Retinal pigment epithelial cell (primary cell): ENCODE results near the gene PTPRN2.
"Not testable (repeated sequence)": the region's sequence is repeated elsewhere in the genome, so short reads cannot be mapped to it uniquely, and the experiment has no call there.

Source experiments
- DNase-seq: peaks from one replicate; pipeline ENCODE4 v3.0.0-alpha.2; 2010; ENCODE audit warnings: low read depth
- H3K4me3 ChIP-seq: 2 replicates; pipeline ENCODE4 v1.5.1; 2011; ENCODE audit warnings: mild to moderate bottlenecking, low read length, control low read depth, moderate library complexity
- TF ChIP-seq, protein P1 (sequence below): conservative IDR thresholded peaks from 2 replicates; pipeline ENCODE4 v1.5.1; 2011; ENCODE audit warnings: low read depth, low read length, control low read depth, inconsistent platforms

Gene PTPRN2

DNA sequence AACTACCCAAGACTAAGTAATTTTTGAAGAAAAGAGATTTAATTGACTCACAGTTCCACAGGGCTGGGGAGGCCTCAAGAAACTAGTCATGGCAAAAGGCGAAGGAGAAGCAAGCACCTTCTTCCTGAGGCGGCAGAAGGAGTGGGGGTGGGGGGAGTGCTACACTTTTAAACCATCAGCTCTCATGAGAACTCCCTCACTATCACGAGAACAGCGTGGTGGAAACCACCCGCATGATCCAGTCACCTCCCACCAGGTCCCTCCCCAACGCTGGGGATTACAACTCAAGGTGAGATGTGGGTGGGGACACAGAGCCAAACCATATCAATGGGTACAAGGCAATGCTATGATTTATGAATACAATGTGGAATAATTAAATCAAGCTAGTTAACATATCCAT, 241.9 kb downstream of the PTPRN2 start:
- TF ChIP-seq, protein P1, sequence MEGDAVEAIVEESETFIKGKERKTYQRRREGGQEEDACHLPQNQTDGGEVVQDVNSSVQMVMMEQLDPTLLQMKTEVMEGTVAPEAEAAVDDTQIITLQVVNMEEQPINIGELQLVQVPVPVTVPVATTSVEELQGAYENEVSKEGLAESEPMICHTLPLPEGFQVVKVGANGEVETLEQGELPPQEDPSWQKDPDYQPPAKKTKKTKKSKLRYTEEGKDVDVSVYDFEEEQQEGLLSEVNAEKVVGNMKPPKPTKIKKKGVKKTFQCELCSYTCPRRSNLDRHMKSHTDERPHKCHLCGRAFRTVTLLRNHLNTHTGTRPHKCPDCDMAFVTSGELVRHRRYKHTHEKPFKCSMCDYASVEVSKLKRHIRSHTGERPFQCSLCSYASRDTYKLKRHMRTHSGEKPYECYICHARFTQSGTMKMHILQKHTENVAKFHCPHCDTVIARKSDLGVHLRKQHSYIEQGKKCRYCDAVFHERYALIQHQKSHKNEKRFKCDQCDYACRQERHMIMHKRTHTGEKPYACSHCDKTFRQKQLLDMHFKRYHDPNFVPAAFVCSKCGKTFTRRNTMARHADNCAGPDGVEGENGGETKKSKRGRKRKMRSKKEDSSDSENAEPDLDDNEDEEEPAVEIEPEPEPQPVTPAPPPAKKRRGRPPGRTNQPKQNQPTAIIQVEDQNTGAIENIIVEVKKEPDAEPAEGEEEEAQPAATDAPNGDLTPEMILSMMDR, result no peak
- no peak for DNase-seq
- H3K4me3 ChIP-seq, result no peak overlapping the region

DNA sequence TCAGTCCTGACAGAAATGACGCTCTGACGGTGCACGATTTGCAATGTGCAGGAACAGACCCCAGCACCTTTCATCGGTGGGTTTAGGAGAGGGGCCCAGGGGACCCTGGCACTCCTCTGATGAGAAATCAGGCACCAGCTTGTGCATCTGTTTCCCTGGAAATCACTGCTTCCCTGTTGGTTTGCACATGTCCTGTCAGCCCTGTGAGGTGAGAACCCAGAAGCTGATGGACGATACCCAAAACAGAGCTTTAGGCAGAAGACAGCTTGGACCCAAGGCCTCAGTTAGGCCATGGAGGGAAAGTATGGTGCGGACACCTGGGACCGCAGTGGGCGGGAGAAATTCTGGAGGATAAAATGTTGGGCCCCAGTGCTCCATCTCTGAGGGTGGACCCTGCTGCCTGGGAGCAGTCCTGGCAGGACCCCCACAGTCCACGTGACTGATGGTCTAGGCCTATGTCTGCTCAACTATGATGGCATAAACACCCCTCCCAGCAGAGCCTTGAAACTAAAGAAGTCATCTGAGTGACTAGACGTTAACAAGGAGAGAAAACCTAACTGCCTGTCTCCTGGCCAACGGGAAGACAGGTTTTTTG, 242.8 kb downstream of the PTPRN2 start:
- TF ChIP-seq, protein P1, result no peak
- H3K4me3 ChIP-seq, result no peak overlapping the region
- no peak for DNase-seq

DNA sequence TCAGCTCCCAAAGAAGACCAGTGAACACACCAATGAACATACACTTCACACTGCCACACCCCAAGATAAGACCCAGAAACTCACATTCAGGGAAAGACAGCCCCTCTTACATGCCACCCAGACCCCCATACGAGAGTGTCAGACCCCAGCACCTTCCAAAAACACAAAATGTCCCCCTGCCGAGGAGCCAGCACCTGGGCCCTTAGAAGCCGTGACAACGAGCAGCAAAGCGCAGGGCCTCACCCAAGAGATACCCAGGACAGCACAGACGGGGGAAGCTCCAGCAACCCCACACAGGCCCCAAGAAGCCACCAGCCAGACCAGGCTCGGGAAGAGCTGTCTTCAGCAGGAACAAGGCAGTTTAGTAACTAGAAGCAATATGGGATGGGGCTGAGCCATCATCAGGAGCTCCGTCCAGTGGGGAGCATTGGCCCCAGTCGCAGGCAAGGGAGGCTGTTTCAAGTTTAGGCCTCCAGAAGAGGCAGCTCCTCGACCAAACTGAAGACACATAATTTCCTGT, 243.6 kb downstream of the PTPRN2 start:
- TF ChIP-seq, protein P1, result no peak
- DNase-seq, result no peak
- no peak overlapping the region for H3K4me3 ChIP-seq

DNA sequence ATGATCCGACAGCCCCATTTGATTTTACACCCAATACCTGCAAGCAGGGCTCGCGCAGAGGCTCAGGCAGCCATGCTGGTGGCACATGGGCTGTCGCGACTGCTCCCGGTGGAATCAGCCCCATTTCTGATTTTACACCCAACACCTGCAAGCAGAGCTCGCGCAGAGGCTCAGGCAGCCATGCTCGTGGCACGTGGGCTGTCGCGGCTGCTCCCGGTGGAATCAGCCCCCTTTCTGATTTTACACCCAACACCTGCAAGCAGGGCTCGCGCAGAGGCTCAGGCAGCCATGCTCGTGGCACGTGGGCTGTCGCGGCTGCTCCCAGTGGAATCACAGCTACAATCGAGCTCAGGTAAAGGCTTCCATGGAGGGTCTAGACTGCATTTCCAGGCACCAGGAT, 244.1 kb downstream of the PTPRN2 start:
- TF ChIP-seq, protein P1, result no peak
- DNase-seq, result no peak
- H3K4me3 ChIP-seq, result no peak overlapping the region

DNA sequence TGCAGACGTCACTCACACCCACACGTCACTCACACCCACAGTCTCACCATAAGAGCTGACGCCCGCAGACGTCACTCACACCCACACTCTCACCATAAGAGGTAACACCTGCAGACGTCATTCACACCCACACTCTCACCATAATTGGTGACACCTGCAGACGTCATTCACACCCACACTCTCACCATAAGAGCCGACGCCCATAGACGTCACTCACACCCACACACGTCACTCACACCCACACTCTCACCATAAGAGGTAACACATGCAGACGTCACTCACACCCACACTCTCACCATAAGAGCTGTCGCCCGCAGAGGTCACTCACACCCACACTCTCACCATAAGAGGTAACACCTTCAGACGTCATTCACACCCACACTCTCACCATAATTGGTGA, 246.5 kb downstream of the PTPRN2 start:
- not testable (repeated sequence) for H3K4me3 ChIP-seq, DNase-seq

DNA sequence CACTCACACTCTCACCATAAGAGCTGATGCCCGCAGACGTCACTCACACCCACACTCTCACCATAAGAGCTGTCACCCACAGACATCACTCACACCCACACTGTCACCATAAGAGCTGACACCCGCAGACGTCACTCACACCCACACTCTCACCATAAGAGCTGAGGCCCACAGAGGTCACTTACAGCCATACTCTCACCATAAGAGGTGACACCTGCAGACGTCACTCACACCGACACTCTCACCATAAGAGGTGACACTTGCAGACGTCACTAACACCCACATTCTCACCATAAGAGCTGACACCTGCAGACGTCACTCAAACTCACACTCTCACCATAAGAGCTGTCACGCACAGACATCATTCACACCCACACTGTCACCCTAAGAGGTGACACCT, 250.7 kb downstream of the PTPRN2 start:
- H3K4me3 ChIP-seq, DNase-seq: not testable (repeated sequence)

DNA sequence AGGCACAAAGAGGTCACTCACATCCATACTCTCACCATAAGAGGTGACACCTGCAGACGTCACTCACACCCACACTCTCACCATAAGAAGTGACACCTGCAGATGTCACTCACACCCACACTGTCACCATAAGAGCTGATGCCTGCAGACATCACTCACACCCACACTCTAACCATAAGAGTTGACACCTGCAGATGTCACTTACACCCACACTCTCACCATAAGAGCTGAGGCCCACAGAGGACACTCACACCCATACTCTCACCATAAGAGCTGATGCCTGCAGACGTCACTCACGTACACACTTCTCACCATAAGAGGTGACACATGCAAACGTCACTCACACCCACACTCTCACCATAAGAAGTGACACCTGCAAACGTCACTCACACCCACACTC, 255.1 kb downstream of the PTPRN2 start:
- not testable (repeated sequence) for H3K4me3 ChIP-seq, DNase-seq

DNA sequence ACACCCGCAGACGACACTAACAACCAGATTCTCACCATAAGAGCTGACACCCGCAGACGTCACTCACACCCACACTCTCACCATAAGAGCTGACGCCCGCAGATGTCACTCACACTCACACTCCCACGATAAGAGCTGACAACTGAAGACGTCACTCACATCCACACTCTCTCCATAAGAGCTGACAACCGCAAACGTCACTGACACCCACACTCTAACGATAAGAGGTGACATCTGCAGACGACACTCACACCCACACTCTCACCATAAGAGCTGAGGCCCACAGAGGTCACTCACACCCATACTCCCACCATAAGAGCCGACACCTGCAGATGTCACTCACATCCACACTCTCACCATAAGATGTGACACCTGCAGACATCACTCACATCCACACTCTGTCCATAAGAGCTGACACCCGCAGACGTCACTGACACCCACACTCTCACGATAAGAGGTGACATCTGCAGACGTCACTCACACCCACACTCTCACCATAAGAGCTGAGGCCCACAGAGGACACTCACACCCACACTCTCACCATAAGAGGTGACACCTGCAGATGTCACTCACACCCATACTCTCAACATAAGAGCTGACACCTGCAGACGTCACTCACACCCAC, 255.7 kb downstream of the PTPRN2 start:
- H3K4me3 ChIP-seq, DNase-seq: not testable (repeated sequence)

DNA sequence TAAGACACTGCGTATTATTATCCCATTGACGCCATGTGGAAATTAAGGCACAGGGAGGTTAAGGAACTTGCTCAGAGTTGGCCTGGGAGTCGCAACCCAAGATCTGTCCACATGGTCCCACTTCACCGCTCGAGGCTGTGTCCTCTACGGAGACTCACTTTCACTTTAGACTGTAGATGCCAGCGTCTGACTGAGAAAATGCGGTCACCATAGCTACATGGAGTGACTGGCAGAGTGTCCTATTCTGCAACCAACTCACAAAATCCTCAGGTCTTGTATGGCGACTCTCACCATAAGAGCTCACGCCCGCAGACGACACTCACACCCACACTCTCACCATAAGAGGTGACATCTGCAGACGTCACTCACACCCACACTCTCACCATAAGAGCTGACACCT, 257.9 kb downstream of the PTPRN2 start:
- no peak overlapping the region for H3K4me3 ChIP-seq
- TF ChIP-seq, protein P1, result no peak
- no peak for DNase-seq
